ENCODE results near the gene GPHB5.
"Not testable (repeated sequence)": the region's sequence is repeated elsewhere in the genome, so short reads cannot be mapped to it uniquely, and the experiment has no call there.

The GPHB5 gene, protein sequence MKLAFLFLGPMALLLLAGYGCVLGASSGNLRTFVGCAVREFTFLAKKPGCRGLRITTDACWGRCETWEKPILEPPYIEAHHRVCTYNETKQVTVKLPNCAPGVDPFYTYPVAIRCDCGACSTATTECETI

DNA sequence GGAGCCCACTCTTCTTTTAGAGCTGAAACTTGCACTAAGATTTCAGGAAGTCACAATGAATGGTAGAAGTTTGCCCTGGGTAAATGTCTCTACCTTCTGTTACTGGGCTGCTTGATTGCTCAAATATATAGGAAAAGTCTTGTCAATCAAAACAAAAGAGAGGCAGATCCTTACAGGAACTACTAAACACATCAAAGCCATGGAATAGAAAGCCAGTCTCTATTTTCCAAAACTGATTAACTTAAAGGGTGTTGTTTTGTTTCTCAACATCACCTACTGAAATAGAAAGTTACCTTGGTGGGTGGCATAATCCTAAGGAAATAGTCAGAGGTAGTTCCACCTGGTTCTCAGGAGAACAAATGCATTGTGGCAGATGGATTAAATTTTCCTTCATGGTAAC lies at the start of gene GPHB5:
TSS of gene GPHB5 (minus strand) at position 101 of the 400 bp plus-strand sequence. CDS start 1,086 bp downstream, outside the sequence.
- no peak for FAIRE-seq

DNA sequence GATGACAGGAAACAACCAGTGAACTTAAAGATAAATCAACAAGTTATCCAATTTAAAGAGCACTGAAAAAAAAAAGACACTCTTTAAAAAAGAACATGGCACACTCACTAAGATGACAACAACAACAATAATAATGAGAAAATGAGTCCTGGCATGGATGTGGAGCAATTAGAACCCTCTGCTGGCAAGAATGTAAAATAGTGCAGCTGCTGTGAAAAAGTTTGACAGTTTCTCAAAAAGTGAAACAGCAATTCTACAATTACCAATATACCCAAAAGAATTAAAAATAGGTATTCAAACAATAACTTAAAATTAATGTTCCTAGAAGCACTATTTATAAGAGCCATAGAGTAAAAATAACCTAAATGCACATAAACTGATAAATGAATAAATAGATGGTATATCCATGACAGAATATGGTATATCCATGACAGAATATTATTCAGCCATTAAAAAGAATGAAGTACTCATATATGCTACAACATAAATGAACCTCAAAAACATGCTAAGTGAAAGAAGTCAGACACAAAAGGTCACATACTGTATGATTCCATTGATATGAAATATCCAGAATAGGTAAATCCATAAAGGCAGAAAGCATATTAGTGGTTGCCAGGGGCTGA lies 49.1 kb upstream of the GPHB5 start:
- peak; percentile 6 for FAIRE-seq

DNA sequence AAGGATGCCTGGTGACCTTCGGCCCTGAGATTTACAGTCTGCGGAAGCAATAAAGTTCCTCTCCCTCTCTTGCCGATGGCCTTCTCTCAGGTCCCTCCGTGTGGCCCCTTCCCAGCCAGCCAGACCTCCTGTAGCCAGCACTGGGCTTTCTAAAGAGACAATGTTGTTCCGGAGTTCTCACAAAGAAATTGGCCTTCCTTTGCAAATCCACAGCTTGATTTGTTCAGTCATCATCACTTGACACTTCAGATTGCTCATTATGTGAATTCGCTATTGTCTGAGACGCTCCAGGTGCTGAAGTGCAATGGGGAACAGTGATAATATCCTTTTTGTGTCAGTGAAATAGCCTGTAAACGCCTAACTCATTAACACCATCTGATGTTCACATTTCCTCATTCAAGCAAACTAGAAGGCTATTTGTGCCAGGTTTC lies 43.7 kb upstream of the GPHB5 start:
- no peak for FAIRE-seq

DNA sequence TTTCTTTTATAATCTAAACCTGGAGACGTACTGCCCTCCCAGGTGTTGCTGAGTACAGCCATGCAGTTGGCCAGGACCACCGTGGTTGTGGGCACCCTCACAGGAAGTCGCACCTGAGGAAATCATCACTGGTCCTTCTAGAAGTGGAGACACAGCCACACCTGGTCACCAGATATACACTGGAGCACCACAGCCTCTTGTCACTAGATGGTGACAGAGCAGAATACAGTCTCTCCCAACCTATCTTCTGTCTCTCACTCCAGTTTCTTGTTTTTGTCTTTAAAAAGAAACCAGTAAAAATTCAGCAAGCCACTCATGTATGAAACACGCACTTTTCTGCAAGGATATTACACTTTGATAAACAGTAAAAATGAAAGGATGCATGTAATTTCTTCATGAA lies 43.1 kb upstream of the GPHB5 start:
- no peak for FAIRE-seq

DNA sequence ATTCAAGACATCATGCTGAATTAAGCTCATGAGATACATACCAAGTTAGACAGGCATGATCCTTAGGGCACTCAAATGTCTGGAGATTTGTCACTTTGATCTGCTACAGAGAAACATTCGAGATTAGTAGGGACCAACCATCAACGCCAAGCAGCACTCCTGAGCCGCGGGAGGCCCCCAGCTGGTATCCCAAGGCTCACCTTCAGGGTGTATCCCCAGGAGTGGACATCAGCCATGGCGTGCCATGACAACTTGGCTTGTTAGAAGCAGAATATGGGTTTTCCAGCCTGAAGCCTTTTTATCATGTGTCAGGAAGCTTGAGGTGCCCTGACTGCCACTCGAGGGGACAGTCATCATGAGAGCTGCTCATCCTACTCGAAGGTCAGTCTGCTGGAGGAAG lies 39.1 kb upstream of the GPHB5 start:
- FAIRE-seq, result no peak

DNA sequence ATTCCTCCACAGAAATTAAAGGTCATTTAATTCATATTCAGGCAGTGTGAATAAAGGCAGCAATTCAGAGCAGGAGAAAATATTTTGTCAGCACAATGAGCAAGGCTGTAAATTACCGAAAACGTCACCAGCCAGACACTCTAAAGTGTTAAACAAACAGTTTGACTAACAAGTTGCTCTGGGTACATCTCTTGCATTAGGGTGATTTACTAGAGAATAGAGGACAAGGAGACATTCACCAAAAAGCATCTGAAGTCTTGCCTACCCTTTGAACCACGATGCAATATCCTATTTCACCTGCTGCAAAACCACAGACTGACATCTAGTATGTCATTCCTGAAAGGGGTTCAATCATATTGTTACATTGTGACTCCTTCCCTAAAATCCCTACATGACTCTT lies 27.1 kb upstream of the GPHB5 start:
- no peak for FAIRE-seq

DNA sequence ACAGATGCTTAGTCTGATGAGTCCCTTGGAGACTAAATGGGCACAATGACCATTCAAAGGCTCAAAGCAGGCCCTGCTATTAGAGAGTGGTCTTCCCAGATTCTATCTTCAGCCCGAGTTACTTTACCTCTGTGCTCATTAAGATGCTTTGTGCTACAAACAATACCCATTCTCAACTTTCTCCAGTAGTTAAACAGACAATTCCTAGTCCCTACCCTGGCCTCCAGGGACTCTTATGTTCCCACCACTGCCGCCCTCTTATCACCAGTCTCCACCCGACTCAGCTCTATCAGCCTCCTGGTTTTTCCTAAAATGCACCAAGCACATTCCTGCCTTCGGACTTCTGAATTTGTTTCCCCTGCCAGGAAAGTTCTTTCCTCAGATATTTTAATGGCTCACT lies 25.6 kb upstream of the GPHB5 start:
- no peak for FAIRE-seq

DNA sequence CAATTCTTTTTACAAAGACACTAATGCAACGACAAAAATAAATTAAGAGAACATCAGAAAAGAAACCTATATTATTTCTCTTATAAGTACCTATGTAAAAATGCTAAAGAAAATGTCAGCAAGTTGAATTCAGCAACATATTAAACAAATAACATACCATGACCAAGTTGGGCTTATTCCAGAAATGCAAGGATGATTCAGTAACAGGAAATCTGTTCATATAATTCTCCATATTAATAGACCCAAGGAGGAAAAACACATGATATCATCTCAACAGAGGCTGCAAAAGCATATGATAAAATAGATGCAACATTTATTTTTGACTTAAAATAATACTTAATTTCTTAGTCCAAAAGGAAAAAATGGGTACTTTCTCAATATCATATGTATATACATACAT lies 25.1 kb upstream of the GPHB5 start:
- no peak for FAIRE-seq

DNA sequence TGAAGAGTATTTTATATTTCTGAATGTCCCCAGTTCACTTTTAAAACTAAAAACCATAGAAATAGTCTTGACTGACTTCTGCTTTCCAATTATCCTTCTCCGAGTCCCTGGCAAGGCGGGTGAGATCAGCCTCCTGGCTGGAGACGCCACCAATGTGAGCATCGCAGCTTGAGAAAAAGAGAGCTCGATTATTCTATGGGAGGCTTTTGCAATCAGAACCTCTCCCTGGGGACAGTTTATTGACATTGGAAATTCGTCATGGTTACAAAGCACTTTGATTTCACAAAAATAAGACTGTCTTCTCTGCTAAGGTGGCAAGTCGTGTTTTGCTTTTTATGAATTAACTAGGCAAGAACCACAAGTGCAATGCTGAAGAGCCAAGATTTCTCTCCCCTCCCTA lies 23.6 kb upstream of the GPHB5 start:
- FAIRE-seq, result no peak

DNA sequence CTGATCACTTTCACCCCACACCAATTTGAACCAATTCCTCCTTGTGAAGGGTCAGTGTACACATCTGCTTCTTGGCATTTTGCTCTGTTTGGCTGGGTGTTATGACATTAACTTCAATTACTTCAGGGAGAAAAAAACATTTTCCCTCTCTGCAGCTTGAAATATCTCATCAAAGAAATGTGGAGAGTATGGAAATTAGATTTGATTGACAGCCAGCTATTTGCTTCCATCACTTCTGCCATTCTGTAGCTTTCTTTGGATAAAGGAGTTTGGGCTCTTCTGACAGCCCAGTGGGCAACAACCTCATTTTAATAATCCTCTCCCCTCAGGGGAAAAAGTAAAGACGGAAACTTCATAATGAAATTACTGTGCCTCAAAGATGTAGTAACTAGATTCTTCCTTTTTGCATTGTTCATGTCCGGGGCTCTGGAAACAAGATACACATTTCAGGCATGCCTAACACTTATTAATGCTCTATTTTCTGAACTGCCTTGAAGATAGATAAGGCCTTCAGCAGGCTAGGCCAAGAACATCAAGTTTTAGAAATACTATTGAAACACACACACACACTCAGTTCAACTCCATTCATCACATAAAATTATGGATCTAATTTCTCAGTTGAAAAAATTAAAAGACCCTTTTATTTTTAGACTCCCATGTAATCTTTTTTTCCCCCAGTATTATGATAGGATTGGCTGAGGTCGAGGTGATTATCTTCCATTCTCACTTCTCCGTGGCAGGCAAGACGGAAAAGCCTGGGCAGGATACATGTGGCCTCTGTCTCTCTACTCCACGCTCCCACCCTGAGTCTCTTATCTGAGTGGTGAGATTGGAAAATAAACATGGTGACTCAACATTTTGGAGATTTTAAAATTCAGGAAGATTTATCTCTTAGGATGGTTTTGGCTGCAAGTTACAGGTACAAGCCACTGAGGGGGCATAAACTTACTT lies 10.3 kb upstream of the GPHB5 start:
- no peak for FAIRE-seq

DNA sequence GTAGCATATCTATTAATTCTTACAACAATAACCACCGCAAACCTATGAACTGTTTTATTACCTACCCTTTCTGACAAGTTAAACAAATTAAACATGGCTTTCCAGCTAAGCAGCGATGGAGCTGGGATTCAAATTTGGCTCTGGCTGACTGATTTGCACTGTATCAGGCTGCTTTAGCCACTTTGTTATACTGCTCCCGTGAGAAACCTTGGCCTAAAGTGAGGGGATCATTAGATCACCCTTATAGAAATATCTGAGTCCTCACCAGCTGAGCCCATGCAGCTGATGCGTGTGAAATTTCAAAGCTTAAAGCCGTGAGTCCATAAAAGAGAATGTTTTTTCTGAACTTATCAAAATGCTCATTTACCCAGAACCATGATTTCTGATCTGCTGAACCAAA lies 8.1 kb upstream of the GPHB5 start:
- FAIRE-seq, result no peak

DNA sequence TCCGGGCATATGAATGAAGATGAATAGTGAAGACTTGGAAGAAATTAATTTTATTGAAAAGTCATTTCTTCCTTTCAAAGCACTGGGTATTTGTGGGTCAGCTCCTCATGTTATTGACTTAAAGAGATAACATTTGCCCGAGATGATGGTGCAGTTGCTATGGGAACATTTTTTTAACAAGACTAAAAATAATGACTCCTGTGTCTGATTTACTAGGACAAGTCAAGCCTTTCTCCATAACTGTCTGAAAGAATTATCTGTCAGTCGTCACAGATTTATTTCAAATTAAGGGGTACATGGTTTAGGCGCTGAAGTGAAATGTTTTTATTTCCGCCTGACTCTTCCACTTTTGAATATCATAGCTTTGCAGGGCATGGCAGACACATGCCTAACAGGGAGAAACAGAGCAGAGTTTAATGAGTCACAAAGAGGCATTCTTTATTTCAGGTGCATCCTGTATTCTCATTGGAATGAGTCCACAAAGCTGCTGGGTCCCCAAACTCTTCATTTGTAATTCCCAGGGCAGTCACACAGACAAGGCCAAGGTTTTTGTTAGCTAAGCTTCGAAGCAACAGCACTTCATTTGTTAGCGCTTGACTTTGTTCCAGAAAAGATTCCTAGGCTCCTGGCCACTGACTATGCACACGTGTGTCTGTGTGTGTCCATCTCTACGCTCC lies 4.3 kb upstream of the GPHB5 start:
- FAIRE-seq, result no peak

DNA sequence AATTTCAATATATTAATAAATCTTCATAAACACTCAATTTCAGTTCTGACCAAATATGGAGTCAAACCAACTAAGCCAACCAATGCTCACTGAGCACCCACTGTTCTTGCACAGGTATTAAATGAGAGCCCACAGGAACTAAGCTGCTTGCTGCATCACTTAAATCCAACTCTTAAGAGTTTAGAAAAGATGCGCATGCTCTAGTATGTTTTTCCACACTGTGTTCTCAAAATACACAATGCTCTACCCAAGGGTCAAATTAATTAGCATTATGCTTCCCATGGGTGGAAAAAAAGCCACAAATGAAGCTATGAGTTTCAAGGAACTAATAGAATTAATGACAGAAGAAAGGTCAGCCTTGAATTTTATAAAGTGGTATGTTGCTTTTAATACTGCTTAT lies 3.7 kb upstream of the GPHB5 start:
- FAIRE-seq, result no peak

DNA sequence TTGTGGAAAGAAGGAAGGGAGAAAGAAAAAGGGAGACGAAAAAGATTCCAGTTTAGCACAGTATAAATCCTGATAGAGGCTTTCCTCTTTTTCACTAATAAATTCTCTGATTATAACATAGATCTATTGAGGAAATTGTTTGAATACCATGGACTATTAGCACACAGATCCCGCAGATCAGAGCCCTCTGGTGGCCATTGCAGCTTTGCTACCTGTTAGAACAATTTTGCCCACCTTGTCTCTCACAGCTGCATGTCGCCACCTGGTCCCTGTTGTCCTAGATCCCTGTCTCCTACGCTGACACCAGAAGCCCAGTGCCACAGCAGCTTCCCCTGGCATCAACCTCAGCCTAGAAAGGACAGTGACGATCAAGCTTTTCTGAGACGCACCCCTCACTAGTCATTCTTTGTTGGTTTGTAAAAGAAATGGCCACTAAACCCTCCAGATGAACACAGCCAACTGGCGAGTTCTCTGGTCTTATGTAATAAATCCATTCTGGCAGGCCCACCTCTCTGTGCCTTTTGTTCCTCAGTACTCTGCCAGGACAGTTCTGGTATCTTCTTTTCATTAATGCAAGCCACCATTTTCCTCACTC lies 9.9 kb downstream of the GPHB5 start:
- no peak for FAIRE-seq

DNA sequence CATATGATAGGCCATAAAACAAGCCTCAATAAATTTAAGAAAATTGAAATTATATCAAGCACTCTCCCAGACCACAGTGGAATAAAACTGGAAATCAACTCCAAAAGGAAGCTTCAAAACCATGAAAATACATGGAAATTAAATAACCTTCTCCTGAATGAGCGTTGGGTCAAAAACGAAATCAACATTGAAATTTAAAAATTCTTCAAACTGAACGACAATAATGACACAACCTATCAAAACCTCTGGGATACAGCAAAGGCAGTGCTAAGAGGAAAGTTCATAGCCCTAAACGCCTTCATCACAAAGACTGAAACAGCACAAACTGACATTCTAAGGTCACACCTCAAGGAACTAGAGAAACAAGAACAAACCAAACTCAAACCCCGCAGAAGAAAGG lies 14.3 kb downstream of the GPHB5 start:
- not testable (repeated sequence) for FAIRE-seq

DNA sequence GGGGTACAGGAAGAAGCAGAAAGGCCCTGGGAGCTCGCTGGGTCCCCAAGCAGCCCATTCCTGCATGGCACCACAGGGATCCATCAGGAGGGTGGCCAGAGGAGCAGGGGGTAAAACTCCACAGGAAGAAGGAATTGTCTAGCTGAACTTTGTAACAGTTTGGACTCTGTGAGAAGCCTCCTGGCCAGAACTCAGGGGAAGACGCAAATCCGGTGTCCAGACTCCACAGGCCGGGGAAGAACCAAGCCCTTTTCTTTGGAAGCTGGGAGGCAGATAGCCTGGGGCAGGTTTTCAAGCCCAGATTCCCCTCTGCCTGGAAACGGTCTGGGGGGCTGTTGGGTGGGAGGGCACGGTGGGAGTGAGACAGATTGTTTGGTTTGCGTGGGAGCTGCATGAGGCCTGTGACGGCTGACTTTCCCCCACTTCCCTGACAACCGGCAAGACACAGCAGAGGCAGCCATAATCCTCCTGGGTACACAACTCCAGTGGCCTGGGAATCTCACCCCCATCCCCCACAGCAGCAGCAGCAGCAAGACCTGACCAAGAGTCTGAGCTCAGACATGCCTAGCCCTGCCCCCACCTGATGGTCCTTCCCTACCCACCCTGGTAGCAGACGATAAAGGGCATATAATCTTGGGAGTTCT lies 16.7 kb downstream of the GPHB5 start:
- no peak for FAIRE-seq

DNA sequence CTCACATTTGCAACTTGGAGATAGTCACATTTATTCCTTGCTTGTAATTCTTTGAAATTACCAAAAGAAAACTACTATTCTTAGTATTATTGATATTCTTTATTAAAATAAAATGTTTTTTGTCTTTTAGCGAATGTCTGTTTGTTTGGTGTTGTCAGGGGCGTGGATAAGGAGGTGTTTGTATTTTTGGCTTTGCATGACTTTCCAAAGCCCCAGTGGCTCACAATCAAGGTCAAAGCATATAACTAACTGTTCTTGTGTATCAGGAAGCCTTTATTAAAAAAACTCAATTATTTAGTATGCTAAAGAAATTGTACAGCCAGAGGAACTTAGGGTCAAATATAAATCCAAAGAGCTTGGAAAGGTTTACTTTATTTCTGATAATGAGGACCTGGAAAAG lies 17.9 kb downstream of the GPHB5 start:
- FAIRE-seq, result no peak

DNA sequence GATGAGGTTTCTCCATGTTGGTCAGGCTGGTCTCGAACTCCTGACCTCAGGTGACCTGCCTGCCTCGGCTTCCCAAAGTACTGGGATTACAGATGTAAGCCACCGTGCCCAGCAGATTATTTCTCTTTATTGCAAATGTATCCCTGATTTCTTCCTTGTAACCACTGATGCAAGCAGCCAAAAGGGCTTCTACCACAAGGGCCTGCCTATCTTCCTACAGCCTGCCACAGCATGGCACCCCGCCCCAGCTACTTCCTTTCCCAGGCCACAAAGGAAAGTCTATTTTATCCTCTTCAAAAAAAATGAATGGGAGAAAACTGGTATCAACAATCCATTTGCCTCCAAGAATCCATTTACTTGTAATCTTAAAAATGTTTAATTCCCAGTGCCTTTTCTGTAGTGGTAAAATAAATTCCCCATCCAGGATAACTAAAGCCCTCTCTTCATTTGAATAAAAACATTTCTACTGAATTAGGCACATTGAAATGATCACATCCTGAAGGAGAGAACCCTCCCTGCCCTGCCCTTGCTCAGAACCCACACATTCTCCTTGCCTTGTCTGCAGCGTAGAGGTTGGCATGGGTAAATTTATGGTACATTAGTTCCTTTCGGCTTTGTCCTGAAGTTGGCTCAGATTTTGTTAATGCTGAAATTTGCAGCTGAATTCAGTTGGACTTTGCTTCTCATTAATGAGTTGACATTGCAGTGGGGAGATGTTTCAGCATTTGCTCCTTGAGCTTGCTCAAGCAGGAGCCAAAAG lies 19.2 kb downstream of the GPHB5 start:
- FAIRE-seq, result no peak

DNA sequence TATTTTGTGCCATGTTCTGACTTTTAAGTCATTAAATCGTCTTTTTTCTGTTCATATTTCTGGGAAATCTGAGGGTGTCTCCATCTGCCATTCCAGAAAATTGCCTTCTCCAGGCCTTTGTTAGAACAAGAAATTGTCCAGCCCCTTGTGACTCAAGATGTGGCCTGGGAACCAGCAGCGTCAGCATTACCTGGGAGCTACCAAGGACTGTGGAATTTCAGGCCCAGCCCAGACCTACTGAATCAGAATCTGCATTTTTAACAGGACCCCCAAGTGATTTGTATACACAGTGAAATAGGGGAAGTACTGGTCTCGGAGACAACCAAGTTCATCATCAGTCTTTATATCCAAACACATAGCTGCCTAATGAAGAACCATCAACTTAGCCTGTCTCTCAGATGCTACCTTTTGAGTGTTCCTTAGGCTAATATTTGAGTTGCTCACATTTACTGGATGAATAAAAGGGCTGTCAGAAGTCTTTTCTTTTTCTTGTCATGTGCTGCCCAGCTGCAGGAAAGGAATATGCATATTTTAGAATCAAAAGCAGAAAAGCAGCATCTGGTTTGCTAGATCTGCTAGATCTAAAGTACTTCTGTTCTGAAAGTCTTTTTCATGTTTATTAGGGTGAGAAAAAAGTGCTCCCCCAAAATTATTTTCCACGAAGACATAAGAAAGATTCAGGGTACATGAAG lies 21.2 kb downstream of the GPHB5 start:
- no peak for FAIRE-seq

DNA sequence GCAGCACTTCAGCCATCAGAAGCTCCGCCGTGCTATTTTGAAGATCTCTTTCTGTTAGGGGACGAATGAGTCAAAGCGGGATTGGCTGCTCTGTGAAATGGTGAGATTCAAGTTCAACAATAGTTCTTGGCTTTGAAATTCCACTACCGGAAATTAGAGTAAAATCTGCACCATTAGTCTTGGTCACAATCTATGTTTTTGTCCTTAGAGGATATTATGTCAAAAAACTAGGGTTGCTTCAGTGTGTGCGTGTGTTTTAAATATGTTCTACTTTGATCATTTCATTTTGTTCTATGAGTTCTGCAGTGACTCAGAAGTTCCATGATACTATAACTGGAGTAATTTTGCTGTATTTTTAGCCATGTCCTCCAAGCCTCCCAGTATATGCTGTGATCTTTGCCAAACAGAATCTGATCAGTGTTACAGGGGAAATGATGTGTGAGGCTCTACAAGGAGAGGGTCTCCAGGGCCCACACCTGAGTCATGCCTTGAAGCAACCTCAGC lies 22.6 kb downstream of the GPHB5 start:
- FAIRE-seq, result no peak

DNA sequence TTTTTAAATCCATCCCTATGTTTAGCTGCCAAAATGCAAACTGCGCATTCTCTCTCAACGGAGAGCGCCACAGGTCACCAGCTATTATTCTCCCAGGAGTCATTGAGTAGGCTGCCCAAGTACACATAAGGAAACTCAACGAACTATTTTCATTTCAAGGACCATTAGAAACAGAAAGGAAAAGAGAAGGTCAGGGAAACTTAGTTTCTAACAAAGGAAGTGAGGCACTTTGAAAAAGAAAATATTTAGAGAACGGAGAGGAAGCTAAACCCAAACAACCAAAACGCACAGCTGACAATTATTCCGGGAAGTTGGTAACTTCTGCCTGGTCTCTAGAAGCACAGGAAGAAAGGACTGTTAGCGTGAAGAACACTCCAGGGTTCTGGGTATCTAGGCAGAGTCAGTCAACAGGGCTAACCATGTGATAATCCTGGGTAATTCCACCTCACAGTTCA lies 23.5 kb downstream of the GPHB5 start:
- FAIRE-seq, result no peak
